HAP-1 (cell line): Measurements from ENCODE around the gene ABCA1.
"Not testable (repeated sequence)": the region's sequence is repeated elsewhere in the genome, so short reads cannot be mapped to it uniquely, and the experiment has no call there.

Experiments
- DNase-seq, 2 experiments: peaks; one replicate each; pipeline ENCODE4 v3.0.0-alpha.2; 2016 to 2020; ENCODE audit warnings: low spot score in 2 of 2
- H3K27me3 ChIP-seq: fragments of 250-450 bp; sonication (Bioruptor Pico); 2 replicates; pipeline ENCODE4 v1.5.1; 2020; ENCODE audit warnings: low read depth, mild to moderate bottlenecking, moderate library complexity
- H3K36me3 ChIP-seq: fragments of 250-450 bp; sonication (Bioruptor Pico); replicated peaks from 2 replicates; pipeline ENCODE4 v1.5.1; 2020; ENCODE audit warnings: mild to moderate bottlenecking
- H3K4me1 ChIP-seq: fragments of 250-450 bp; sonication (Bioruptor Pico); 2 replicates; pipeline ENCODE4 v1.5.1; 2020; ENCODE audit warnings: mild to moderate bottlenecking
- H3K4me3 ChIP-seq: fragments of 250-450 bp; sonication (Bioruptor Pico); 2 replicates; pipeline ENCODE4 v1.5.1; 2020; ENCODE audit warnings: mild to moderate bottlenecking, moderate library complexity
- H3K9me3 ChIP-seq: fragments of 250-450 bp; sonication (Bioruptor Pico); 2 replicates; pipeline ENCODE4 v1.5.1; 2020; ENCODE audit warnings: mild to moderate bottlenecking, moderate library complexity
- in situ Hi-C: fragments of 300-500 bp; cut with MboI; formaldehyde crosslinking; loops from 3 replicates; pipeline ENCODE4 v1.14.3; 2020; ENCODE audit warnings: low sequenced_read_pairs, inconsistent platforms, mixed read lengths

The ABCA1 gene

DNA sequence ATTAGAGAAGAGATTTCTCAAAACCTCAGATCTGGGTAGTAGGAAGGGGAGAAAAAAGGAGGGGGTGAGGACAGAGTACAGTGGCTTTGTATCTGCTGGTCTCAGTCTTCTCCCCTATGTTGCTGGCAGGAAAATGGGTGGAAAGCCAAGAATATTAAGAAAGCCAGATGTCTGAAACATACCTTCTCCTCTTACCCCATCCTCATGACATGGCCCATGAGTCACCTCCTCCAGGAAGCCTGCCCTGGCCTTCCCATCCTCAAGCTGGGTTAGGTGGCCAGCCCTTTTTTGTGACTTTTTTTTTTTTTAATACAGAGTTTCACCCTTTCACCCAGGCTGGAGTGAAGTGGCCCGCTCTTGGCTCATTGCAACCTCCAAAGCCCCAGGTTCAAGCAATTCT, 61.8 kb downstream of the ABCA1 start:
- no peaks in the 10 kb centered on the region for H3K36me3 ChIP-seq
- DNase-seq: no peak

DNA sequence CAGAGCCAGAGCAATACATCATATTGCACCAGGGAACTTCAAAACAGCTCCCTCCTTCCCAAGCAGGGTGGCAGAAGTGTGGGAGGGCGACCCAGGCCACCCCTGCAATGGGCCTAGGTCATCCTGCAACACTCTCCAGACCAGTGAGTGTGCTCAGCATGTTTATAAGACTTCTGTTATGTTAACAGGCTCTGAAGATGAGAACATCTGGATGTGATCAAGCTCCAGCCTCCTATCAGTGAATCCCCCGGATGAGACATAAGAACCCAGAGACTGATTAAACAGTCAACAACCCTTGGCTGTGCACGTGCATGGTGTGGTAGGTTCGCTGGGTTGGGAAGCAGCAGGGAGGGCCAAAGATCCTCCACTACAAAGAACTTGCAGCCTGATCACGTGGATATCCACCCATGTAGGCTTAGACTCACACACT, 63.3 kb downstream of the ABCA1 start:
- peaks cover 26% of the 10 kb centered on the region for H3K4me1 ChIP-seq
- no peak for DNase-seq
- no peak overlapping the region for H3K4me3 ChIP-seq
- in situ Hi-C loops: loop anchor here (10.0 kb wide), 1 partner anchor 280 kb away; no protein-coding TSS in a partner anchor
- no peaks in the 10 kb centered on the region for H3K27me3 ChIP-seq
- no peaks in the 10 kb centered on the region for H3K36me3 ChIP-seq
- H3K9me3 ChIP-seq: no peaks in the 10 kb centered on the region

More for the DNA sequence above, 61.8 kb downstream of the ABCA1 start:
- Histone ChIP-seq H3K4me1 (peaks cover 26% of the 10 kb centered on the region), H3K27me3 (no peaks in the 10 kb centered on the region), H3K9me3 (no peaks in the 10 kb centered on the region), H3K4me3 (no peak overlapping the region)
- in situ Hi-C loops: loop anchor here (10.0 kb wide), 1 partner anchor 279 kb away; no protein-coding TSS in a partner anchor

DNA sequence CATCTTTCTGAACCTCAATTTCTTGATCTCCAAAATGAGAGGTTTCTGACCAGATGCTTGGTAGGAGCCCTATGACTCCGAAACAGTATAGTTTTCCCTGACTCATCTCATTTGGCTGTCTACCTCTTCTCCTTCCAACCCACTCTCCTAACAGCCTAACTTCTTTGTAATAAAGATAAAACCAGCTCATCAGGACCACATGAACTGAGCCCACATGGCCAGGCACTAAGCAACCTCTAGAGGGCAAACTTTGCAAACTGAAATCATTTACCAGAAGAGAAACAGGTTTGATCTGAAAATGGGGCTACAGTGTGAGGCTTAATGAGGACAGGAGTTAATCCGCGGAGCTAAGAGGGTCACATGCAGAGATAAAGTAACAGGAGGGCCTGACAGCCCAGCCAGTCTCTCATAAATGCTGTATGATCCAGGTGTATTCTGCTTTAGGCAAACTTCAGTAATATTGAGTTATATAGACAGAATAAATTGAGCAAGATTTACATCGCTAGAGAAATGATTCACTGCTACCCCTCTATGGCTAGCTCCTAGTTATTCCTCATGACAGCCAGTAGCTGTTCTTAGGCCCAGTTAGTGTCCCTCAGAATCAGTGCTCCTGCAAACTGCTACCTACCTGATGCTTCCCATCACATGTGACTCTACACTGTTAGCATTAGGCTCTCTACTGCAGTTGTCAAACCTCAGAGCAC, 64.6 kb downstream of the ABCA1 start:
- Histone ChIP-seq H3K9me3 (no peaks in the 10 kb centered on the region), H3K36me3 (no peaks in the 10 kb centered on the region), H3K4me1 (peaks cover 17% of the 10 kb centered on the region), H3K4me3 (no peak overlapping the region), H3K27me3 (no peaks in the 10 kb centered on the region)
- peak; percentile 73 to 88 for DNase-seq
- in situ Hi-C loops: loop anchor here (10.0 kb wide), 1 partner anchor 281 kb away; no protein-coding TSS in a partner anchor

DNA sequence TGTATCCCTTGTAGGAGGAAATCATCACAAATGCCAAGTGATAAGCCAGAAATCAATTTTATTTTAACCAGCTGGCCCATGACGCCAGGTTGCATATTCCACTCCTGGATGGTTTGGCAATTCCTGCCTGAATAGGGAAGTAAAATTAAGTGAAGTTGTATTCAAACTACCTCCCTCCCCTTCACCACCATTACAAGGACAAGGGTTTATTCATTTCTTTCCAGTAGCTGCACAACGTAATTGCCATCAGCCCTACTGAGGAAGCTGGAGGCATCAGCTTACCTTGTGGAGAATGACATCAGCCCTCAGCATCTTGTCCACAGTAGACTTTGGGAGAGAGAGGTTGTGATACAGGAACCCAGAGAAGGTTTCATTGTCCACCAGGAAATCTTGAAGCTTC, 66.6 kb downstream of the ABCA1 start:
- Histone ChIP-seq H3K9me3 (no peaks in the 10 kb centered on the region), H3K27me3 (no peaks in the 10 kb centered on the region), H3K36me3 (no peaks in the 10 kb centered on the region), H3K4me3 (no peak overlapping the region), H3K4me1 (peaks cover 22% of the 10 kb centered on the region)
- in situ Hi-C loops: loop anchor here (10.0 kb wide), 1 partner anchor 283 kb away; no protein-coding TSS in a partner anchor
- DNase-seq: no peak

DNA sequence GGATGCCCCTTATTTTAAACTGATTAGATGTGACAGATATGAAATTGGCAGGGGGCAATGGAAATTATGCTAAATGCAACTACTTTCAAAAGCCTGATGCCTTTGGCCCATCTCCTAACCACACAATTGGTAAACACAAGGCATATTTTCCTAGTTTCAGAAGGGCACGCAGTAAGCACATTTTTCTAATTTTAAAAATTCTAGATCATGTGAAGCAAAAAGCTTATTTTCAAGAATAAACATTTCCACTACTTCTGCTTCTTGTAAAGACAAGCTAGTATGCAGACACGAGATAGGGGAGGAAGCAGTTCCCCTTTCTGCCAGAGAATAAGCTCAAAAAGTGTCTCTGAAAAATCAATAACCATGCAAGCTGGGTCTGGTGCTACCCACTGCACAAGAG, 67.7 kb downstream of the ABCA1 start:
- Histone ChIP-seq H3K36me3 (no peaks in the 10 kb centered on the region), H3K4me1 (peaks cover 25% of the 10 kb centered on the region), H3K4me3 (no peak overlapping the region), H3K27me3 (no peaks in the 10 kb centered on the region), H3K9me3 (no peaks in the 10 kb centered on the region)
- in situ Hi-C loops: loop anchor here (10.0 kb wide), 1 partner anchor 285 kb away; no protein-coding TSS in a partner anchor
- no peak for DNase-seq

DNA sequence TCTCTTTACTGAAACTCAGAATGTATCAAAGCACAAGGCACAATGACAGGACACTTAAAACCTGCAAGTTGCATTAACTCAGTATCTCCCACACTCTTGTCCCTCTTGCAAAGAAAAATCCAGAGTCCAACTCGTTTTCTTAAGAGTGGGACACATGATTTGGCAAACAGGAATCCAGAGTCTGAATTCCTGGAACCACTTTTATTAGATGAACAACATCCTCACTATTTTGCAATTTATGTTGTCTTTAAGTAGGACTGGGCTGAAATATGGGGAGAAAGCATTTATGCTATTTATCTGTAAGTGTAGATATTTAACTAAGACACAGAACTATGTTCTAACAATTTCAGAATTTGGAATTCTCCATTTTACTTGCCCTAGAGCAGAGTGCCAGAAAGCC, 69.1 kb downstream of the ABCA1 start:
- in situ Hi-C loops: no loop called here
- no peak for DNase-seq
- H3K27me3 ChIP-seq: no peaks in the 10 kb centered on the region
- no peak overlapping the region for H3K4me3 ChIP-seq
- H3K36me3 ChIP-seq: no peaks in the 10 kb centered on the region
- H3K9me3 ChIP-seq: no peaks in the 10 kb centered on the region
- H3K4me1 ChIP-seq: peaks cover 22% of the 10 kb centered on the region

DNA sequence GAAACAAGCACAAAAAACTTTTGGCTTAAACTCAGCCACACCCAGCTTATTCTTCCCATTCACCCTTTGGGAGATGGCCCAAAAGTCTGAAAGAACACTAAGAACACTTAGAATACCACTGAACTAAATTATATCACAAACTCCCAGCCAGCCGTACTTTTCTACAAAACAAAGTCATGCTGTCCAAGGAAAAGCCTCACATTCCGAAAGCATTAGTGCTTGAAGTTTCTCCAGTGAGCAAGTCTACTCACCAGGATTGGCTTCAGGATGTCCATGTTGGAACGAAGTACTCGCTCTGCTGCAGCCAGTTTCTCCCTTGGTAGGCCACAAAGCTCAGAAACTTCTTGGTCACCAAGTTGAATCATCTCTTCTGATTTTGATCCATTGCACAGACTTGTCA, 69.7 kb downstream of the ABCA1 start:
- Histone ChIP-seq H3K9me3 (no peaks in the 10 kb centered on the region), H3K4me1 (peaks cover 16% of the 10 kb centered on the region), H3K4me3 (no peak overlapping the region), H3K36me3 (no peaks in the 10 kb centered on the region), H3K27me3 (no peaks in the 10 kb centered on the region)
- in situ Hi-C loops: no loop called here
- no peak for DNase-seq

DNA sequence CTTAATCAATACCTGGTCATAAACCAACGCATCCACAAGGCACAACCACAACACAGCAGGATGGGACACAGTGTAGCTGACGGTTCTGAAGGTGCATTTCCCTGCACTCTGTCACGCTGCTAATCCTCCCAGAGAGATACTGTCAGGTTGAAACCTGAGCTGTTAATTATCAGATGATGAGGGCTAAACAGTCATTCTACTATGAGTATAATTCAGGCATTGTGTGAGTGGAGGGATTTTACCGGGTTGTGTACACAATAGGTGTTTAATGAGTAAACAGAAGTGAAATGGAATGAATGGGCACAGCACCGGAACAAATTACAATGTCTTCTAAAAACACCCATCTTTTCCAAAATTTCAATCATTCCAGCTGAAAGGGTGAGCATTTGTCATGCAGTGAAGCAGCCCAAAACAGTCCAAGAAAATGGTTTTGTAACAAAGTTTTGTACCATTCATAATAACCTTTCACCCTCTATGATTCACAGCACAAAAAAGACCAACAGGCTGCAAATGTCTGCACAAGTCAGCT, 71.5 kb downstream of the ABCA1 start:
- peak in 1 of 2 experiments; percentile 15 for DNase-seq
- H3K36me3 ChIP-seq: no peaks in the 10 kb centered on the region
- H3K4me3 ChIP-seq: no peak overlapping the region
- H3K9me3 ChIP-seq: no peaks in the 10 kb centered on the region
- in situ Hi-C loops: no loop called here
- H3K27me3 ChIP-seq: no peaks in the 10 kb centered on the region
- H3K4me1 ChIP-seq: peaks cover 8% of the 10 kb centered on the region

DNA sequence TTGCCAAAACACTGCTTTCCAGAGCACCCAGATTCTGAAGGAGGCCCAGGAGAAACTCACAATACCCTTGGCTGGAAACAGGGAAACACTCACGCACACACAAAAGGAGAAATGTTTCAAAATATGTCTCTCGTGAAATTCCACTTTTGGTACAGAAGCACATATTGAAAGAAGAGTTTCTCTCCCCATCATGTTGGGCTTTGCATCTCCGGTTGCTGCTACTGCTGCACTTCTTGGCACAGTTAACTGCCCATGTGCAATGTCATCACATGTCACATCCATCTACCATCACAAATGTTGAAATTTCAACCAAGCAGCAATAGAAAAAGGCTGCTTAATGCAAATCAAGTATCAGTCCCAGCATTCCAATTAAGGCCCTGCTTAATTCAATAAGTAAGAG, 72.1 kb downstream of the ABCA1 start:
- Histone ChIP-seq H3K4me1 (peaks cover 8% of the 10 kb centered on the region), H3K27me3 (no peaks in the 10 kb centered on the region)
- in situ Hi-C loops: no loop called here

DNA sequence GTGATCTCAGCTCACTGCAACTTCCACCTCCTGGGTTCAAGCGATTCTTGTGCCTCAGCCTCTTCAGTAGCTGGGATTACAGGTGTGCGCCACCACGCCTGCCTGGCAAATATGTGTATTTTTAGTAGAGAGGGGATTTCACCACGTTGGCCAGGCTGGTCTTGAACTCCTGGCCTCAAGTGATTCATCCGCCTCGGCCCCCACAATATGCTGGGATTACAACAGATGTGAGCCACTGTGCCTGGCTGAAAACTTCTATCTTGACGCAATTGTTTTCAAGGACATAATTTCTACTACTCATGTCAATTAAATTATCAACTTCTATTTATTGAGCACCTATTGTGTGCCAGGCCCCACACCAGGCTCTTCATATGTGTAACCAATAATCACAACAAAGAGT, 72.7 kb downstream of the ABCA1 start:
- in situ Hi-C loops, H3K36me3 ChIP-seq, H3K4me3 ChIP-seq, H3K9me3 ChIP-seq, DNase-seq, H3K4me1 ChIP-seq, H3K27me3 ChIP-seq: not testable (repeated sequence)

More for the DNA sequence above, 72.1 kb downstream of the ABCA1 start:
- Histone ChIP-seq H3K36me3 (no peaks in the 10 kb centered on the region), H3K9me3 (no peaks in the 10 kb centered on the region), H3K4me3 (no peak overlapping the region)
- DNase-seq: no peak

DNA sequence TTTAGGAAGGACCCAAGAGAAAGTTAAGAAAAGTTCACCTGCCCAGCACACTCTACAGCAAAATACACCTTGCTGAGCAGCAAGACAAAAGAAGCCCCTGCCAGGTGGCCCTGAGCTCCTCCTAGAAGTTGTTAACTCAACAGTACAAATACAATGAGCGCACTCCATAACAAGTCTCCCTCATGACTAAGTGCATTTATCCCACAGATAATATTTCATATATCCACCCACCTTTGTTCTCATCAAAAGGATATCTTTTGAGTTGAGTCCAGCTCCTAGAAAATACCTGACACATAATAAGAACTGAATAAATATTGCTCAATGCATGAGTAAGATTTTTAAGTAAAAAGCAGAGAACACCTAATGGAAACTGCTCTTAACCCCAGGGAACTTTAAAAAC, 73.3 kb downstream of the ABCA1 start:
- Histone ChIP-seq H3K27me3 (no peaks in the 10 kb centered on the region), H3K9me3 (no peaks in the 10 kb centered on the region), H3K36me3 (no peaks in the 10 kb centered on the region), H3K4me3 (no peak overlapping the region), H3K4me1 (peaks cover 8% of the 10 kb centered on the region)
- in situ Hi-C loops: no loop called here
- DNase-seq: no peak

DNA sequence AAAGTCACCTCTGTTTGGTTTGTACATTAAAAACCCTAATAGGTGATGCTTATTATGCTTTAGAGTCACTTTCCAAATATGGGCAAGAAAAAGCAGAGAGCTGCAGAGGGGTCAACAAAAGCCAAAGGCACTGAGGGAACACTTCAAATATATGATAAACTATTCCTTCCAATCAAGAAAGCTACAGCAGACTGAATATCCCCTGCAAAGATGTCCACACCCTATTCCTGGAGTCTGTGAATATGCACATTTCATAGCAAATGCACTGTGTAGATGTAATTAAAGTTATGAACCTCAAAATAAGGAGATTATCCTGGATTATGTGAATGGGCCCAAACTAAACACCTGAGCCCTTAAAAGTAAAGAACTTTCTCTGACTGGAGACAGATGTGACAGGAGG, 74.3 kb downstream of the ABCA1 start:
- in situ Hi-C loops: no loop called here

DNA sequence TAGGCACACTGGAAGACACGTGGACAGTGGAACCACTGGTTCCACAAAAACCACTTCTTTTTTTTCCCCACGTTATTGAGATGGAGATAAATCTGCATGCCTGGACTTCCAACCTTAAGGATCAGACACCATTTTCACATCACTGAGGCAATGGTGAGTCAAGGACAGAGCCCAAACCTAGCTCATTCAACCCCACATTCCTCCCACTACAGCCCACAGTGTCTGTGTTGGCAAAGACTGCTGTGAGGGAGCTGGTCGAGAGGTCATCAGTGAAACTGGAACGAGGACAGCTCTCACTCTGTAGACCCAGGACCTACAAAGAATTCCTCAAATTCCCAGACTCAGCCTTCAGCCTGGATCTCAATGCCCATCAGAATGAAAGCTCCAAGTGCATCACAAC, 74.8 kb downstream of the ABCA1 start:
- H3K4me3 ChIP-seq: no peak overlapping the region
- peaks cover 8% of the 10 kb centered on the region for H3K4me1 ChIP-seq

More for the DNA sequence above, 74.3 kb downstream of the ABCA1 start:
- Histone ChIP-seq H3K4me3 (no peak overlapping the region), H3K4me1 (peaks cover 8% of the 10 kb centered on the region), H3K9me3 (no peaks in the 10 kb centered on the region), H3K36me3 (no peaks in the 10 kb centered on the region), H3K27me3 (no peaks in the 10 kb centered on the region)
- no peak for DNase-seq

DNA sequence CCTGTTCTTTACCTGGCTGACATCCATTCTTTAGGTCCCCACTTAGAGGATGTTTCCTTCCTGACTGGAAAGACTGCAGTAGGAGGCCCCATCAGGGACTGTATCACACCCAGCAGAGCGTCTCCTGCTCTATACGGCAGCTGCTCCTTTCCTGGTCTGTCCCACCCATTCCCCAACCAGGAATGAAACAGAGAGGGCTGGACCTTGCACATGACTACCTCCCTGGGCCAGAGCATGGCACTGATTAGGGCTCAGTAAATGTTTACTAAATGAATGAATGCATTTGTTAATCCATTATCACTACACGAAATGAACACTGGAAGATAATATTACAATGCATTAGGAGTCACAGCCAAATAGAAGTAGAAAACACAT, 76.4 kb downstream of the ABCA1 start:
- Histone ChIP-seq H3K27me3 (no peaks in the 10 kb centered on the region), H3K4me1 (peaks cover 5% of the 10 kb centered on the region), H3K9me3 (no peaks in the 10 kb centered on the region), H3K4me3 (no peak overlapping the region), H3K36me3 (no peaks in the 10 kb centered on the region)
- no peak for DNase-seq
- in situ Hi-C loops: no loop called here

More for the DNA sequence above, 74.8 kb downstream of the ABCA1 start:
- no peaks in the 10 kb centered on the region for H3K9me3 ChIP-seq
- no peak for DNase-seq
- no peaks in the 10 kb centered on the region for H3K36me3 ChIP-seq
- in situ Hi-C loops: no loop called here
- H3K27me3 ChIP-seq: no peaks in the 10 kb centered on the region
